Raji (cell line): ENCODE results near the gene MYH10.

Source experiments
- POLR2A ChIP-seq: IDR thresholded peaks from 2 replicates; pipeline ENCODE4 v1.6.1; 2011; ENCODE audit warnings: low read depth, low read length, control low read depth; ENCODE audit not compliant: insufficient read depth

MYH10 gene

DNA sequence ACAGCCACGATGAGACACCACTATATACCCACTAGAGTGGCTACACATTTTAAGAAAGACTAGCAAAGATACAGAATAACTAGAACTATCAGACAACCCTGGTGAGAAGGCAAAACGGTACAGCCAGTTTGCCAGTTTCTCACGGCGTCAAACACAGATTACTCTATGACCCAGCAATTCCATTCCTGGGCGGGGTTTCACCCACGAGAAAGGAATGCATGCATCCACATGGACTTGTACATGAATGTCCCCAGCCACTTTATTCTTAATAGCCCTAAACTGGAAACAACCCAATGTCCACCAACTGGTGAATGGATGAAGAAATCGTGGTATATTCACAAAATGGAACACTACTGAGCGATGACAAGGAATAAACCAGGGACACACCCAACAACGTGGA is 74.5 kb downstream of the MYH10 start:
- no peak for TF ChIP-seq POLR2A

DNA sequence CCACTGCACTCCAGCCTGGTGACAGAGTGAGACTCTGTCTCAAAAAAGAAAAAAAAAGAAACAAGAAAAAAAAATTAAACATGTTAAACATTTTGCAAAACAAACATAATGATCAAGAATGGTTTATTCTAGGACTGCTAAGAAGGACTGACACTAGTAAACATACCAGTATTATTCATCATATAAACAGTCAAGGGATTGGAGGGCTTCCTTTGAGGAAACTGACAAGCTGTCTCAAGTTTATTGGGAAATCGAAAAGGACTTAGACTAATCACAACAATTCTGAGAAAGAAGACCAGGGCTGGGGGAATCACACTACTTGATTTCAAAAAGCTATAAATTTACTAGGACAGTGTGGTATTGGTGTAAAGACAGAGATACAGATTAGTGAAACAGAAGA is 75.5 kb downstream of the MYH10 start:
- TF ChIP-seq POLR2A = no peak

DNA sequence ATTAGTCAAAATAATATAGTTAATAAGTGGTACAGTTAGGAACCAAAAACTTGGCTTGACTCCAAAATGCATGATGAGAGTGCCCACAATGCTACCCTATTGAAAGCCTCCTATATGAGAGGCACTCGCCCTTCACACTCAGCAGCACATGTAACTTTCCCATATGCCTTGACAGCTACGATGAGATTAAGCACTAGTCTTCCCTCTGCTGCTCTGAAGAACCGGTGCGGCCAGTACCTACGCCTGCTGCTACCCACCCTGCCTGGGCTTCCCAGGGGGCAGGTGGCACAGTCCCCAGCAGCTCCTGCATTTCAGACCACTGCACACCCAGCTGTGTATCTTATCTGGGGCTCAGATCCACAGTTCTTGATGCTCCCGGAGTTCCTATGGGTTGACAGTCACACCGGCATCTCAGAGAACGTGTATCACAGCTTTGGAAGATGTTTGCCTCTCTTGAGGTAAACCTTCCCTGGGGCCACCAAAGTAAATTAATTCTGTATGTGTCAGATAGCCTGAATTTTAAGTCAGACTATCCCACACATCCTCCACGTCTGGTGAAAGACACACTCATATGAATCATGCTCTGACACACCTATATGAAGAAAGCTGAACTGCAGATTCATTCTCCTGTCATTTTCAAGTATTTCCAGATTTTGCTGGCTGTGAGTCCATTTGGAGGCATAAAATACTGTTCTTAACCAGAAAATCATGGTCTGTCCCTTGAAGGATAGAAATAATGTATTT is 77.8 kb downstream of the MYH10 start:
- TF ChIP-seq POLR2A = no peak

DNA sequence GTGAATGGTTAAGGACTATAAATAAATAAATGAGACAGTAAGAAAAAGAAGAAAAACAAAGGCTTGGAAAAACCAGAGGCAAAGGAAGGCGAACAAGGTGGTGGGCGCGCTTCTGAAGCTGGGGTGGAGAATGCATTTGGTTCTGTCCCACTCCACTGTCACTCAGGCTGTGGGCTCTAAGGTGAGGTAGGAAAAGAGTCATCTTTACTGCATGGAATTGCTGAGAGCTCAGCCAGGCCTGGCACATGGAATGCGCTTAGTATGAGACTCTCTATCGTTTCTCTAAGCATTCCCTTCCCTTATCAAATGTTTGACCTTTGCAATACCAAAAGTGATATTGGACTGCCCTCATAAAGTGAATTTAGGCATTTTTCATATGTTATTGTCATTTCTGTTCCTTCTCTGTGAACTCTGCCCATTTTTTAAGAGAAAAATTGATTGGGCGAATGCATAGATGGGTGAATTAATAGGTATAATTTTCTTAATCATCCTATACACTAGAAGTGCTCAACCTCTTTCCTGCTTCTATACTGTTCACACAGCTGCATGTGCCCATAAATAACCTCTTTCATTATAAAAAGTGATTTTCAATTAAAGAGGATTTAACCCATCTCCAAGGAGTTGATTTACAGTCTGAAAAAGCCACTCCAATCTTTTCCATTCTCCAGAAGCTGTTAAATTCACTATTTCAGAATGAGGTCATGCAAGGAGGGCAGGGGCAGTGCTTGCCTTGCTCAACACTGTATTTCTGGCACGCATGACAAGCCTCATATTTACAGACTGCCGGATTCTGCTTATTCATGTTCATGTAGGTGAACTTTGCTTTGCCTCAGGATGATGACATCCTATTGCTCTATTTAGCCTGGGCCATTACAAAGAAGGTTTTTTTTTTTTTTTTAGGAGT is 87.7 kb downstream of the MYH10 start:
- TF ChIP-seq POLR2A = no peak

DNA sequence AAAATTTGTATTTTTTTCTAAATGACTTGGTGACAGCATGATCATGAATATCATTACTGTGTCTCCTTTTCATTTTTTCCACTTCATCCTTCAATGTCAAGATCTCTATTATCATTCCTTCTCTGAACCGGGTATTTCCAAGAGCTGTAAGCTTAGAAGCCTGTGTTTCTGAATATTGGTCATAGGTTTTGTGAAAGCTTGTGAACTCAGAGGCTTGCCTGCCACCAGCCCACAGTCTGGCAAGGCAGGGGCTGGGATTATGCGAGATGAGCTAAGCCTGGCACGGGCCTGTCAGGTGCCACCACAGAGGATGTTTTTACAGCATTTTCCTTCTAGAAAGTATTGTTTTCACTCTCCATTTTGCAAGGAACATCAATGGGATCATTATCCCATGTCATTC is 92.8 kb downstream of the MYH10 start:
- TF ChIP-seq POLR2A = no peak

DNA sequence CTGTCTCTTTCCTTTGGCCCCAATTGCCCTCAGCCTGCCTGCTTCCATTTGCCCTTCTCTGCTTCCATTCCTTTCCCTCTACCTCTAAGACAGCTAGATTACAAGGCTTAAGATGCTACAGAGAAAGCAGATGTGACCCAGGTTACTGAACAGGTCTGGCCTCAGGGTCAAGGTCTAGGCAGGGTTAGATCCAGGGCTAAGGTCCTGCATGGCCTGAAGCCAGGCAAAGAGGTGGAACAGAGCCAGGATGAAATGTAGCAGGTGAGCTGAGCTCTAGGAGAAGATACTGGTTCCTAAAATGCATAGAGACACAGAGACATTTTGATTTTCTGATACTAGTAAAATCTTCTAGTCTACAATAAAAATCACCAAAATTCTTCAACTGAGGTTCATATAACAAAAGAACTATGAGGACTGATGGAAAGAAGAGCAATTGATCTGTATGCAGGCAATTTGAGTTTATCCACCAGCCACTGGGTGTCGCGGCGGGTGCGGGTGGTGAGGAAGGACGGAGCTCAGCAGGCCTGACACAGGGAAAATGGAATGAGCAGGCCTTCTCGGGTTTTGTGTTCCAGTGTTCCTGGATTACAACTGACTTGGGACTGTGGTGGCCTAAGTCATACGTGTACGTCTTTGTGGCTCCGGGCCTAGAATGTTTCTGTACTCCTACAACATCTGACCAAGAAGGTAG is 95.9 kb downstream of the MYH10 start:
- TF ChIP-seq POLR2A = no peak

DNA sequence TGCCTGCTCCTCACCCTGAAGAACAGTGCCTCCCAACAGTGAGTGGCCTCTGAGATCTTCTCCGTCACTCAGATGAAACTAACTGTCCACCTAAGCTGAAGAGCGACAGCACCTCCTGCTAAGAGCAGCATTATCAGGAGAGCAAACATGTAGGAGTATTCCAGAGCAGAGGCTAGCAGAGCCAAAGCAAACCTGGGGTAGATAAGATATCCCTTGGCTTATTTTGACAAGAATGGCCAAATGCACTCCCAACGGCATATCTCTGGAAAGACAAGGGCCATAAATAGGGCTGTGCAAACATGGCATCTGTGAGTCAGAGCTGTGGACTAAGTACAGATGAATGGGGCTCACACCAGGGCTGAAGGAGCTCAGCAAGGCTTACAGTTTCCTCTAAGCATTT is 98.5 kb downstream of the MYH10 start:
- TF ChIP-seq POLR2A = no peak

DNA sequence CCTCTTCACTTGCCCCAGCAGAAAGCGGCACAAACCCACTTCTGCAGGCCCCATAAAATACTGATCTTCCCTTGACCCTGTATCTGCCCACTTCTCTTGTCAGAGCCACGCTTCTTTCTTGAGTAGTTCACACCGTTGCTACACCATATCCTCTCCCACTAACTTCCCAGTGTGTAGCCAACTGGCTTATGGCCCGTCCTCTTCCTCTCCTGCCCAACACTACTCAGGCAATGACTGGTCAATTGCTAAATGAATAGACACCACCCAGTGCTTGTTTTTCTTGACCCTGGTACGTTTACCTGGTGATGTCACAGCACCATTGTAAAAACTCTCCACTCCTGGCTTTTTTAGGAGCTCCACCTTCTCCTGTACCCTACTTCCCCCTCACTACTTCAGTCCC is 107.9 kb downstream of the MYH10 start:
- no peak for TF ChIP-seq POLR2A

DNA sequence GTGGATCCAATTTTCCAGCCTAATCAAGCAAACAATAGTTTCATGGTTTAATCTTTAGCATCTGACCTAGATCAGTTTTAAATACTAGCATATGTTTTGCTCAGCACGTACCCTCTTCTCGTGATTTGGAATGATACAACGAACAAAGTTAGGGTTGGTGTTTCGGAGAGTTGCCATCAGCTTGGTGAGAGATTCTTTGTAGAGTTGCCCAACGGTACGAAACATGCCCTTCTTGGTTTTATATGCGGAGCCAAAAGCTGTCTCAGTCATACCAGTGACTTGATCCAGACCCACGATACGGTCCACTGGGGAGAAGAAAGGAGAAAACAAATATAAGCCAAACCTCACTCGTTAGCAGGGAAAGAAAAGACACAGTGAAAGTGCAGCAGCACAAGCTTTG is 109.5 kb downstream of the MYH10 start:
- no peak for TF ChIP-seq POLR2A

DNA sequence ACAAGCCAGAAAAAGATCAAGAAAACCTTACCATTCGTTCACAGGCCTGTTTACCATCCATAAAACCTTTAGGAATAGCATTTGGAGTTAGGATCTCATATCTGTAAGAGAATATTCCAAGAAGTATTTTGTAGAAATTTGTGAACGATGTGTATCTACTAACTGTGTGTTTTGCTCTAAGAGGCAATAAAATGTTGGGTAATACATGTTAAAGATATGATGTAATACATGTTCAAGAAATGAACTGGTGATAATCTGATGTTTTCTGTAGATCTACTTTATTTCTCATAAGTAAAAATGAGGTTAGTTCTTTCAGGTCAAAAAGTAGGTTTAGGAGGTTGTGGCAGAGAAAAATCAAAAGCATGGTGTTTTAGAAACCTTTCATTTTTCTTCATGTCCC is 111.7 kb downstream of the MYH10 start:
- no peak for TF ChIP-seq POLR2A

DNA sequence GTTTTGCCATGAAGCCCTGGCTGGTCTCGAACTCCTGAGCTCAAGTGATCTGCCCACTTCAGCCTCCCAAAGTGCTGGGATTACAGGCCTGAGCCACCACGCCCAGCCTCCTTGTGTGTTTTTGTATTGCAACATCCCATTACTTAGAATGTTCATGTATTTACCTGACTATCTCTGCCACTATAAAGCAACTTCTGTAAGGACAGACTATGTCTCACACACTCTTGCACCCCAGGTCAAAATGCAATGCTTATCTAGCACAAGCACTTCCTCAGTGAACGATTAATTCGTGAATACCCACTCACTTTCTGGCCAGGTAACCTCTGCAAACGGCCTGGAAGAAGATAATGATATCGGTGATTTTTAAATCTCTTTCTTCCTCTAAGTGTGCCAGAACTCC is 112.2 kb downstream of the MYH10 start:
- no peak for TF ChIP-seq POLR2A

DNA sequence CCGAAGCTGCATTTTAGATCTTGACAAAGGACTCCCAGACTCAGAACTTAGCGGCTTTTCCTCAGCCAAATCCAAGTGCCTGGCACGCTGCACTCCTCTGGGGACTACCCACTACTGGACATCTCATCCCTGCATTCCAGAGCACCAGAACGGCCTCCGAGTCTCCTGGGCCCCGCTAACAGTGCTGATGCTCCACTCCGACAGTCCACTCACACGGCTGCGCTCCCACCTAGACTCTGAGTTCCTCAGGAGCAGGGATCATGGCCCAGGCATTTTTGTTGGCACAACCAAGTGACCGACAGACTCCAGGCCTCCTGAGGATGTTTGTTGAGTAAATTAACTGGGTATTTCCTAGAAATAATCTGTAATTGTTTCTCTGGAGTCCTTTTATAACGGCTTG is 115.7 kb downstream of the MYH10 start:
- no peak for TF ChIP-seq POLR2A

DNA sequence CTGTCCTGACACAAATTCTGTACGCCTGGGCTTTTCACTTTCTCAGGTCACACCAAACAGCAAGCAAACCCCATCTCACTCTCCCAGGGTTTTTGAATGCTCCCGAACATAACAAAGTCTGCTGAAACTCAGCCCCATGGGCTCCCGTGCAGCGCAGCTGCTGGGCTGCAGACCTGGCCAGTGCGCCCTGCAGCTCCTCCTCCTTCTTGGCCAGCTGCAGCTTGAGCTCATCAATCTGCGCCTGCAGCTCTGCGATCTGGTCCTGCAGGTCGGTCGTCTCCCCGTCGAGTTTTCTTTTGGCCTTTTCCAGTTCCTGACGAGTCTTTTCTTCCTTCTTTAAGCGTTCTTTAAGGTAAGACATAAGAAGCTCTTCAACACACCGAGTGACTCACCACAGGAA is 124.4 kb downstream of the MYH10 start:
- TF ChIP-seq POLR2A = no peak

DNA sequence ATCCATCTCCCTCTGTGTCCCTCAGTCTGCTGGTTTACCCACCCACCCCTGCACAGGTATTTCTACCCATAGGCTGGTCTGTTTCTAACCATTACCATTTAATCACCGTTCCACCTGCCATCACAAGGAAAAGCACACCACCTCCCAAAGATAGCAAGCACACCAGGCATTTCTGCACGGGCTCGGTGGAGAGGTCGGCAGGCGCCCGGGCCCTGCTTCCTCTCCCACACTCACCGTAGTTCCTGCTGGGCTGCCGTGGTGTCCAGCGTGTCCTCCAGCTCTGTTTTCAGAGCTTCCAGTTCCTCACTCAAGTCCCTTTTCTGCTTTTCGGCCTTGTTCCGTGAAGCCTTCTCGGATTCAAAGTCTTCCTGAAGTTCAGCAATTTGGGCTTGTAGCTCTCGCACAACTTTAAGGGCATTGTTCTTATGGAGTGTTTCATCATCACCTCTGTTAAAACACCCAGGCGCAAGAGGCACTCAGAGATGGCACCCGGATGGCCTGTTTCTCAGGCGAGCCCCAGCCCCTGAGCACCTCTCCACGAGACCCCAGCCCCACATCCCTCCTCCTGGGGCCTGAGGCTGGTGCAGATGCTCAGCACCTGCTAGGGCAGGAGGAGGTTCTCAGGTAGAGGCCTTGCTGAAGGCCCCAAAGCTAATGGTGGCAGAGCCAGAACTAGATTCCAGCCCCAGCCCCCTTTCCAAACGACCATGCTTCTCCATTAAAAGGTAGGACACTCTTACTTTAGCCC is 125.9 kb downstream of the MYH10 start:
- no peak for TF ChIP-seq POLR2A

DNA sequence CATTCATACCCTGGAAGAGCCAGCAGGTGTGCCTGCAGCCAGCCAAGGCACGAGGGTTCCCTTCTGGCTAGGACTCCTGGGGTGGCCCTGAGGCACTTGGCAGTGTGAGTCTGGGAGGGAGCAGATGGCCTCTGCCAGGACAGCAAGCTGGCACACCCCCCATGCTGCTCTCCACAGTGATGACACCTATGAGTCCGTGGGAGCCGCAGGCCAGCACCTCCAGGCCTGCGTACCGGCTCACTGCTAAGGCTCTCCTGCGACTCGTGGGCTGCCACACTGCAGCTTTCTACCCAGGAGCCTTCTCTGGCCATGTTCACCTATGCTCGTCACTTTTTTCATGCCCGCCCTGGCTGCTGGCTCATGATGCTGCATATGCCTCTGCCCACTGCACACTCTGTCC is 126.7 kb downstream of the MYH10 start:
- no peak for TF ChIP-seq POLR2A

DNA sequence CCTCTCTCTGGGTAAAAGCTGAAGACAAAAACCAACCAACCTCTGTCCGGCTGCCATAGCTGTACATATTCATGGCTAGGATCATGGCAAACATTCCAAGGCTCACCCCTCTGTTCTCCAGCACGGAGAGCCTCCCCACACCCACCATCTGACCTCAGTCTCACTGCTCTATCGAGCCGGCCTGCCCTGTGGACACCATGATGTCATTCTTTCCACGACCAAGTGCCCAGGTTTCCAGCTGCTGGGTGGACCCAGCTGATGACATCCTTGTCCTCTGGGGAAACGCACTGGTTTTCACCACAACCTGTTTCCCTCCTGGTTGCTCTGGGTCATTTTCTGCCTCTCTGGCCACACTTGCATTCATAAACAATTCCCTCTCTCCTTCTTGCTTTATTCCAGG is 127.2 kb downstream of the MYH10 start:
- TF ChIP-seq POLR2A = no peak

DNA sequence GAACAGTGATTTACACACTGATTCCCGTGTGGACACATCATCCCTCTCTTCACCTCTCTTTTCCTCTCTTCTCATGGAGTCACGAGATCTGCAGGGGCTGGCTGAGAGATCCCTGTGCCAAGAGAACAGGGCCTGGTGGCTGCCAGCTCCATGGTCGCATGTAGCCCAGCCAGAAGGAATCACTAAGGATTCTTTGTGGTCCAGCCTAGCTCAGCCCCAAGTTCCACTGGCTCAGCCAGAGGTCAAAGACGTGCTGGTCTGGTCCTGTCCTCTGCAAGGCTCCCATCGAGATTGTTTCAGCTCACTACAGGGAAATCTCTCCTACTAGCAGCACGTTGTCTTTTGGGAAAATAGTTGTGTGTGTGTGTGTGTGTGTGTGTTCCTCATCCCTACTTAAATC is 128.4 kb downstream of the MYH10 start:
- no peak for TF ChIP-seq POLR2A
